Stimulated activated CD8-positive, alpha-beta memory T cell treated with anti-CD3 and anti-CD28 coated beads, Interleukin-12 subunit alpha, Interleukin-12 subunit beta, amount 100 ng/mL, for 24 hours (primary cell): Measurements from ENCODE around the gene ZNF718.
"Not testable (repeated sequence)": the region's sequence is repeated elsewhere in the genome, so short reads cannot be mapped to it uniquely, and the experiment has no call there.

ENCODE experiments used
- DNase-seq: peaks from one replicate; pipeline ENCODE4 v3.0.0-alpha.2; 2020; ENCODE audit errors: extremely low read depth

The ZNF718 gene

GRCh38 chr4:124275-125081 lies at the start of gene ZNF718:
Gene ZNF718 (plus strand): TSS chr4:124501. CDS start chr4:124671, 170 bp downstream.
- peak; percentile 77 for DNase-seq

GRCh38 chr4:85951-86350 lies 38.4 kb upstream of the ZNF718 start:
- no peak for DNase-seq

DNA sequence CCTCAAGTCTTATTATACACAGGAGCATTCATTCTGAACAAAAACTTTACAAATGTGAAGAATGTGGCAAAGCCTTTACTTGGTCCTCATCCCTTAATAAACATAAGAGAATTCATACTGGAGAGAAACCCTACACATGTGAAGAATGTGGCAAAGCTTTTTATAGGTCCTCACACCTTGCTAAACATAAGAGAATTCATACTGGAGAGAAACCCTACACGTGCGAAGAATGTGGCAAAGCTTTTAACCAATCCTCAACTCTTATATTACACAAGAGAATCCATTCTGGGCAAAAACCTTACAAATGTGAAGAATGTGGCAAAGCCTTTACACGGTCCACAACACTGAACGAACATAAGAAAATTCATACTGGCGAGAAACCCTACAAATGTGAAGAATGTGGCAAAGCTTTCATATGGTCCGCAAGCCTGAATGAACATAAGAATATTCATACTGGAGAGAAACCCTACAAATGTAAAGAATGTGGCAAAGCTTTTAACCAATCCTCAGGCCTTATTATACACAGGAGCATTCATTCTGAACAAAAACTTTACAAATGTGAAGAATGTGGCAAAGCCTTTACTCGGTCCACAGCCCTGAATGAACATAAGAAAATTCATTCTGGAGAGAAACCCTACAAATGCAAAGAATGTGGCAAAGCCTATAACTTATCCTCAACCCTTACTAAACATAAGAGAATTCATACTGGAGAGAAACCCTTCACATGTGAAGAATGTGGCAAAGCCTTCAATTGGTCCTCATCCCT lies 37.6 kb upstream of the ZNF718 start:
- DNase-seq, result not testable (repeated sequence)

DNA sequence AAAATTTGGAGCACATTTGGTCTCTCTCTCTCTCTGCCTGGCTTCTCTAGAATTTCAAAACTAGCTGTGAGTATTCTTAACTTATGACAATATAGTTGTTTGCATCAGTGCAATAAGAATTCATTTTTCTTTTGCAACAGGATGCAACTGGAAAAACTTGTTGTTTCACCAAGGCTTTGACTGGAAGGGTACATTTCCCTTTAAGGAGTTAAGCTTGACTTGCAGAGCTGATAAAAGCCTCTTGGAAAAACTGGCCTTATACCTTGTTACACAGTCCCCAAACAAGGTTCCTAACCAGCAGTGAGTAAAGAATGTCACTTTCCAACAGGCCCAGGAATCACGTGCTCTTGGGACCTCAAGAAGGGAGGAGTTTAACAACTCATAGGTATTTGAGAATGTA lies 25.9 kb upstream of the ZNF718 start:
- no peak for DNase-seq

- no peak for DNase-seq
Measured at GRCh38 chr4:99863-100262, 24.4 kb upstream of the ZNF718 start.

DNA sequence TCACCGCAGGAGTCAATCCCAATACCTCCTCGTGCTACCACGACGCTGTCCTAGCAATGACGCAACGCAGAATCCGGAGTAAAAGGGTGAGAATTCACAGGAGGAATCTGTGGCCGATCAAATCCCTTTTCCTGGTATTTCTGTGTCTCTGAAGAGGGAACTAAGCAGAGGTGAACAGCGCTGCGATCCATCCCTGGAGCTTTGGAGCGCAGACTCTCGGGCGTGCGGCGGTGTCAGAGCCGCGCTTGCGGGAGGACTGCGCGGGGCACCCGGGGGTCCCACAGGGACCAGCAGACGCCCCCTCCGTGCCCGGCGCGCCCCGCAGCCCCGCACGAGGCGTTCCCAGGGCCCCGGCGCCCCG lies 17.2 kb upstream of the ZNF718 start:
- DNase-seq, result no peak

DNA sequence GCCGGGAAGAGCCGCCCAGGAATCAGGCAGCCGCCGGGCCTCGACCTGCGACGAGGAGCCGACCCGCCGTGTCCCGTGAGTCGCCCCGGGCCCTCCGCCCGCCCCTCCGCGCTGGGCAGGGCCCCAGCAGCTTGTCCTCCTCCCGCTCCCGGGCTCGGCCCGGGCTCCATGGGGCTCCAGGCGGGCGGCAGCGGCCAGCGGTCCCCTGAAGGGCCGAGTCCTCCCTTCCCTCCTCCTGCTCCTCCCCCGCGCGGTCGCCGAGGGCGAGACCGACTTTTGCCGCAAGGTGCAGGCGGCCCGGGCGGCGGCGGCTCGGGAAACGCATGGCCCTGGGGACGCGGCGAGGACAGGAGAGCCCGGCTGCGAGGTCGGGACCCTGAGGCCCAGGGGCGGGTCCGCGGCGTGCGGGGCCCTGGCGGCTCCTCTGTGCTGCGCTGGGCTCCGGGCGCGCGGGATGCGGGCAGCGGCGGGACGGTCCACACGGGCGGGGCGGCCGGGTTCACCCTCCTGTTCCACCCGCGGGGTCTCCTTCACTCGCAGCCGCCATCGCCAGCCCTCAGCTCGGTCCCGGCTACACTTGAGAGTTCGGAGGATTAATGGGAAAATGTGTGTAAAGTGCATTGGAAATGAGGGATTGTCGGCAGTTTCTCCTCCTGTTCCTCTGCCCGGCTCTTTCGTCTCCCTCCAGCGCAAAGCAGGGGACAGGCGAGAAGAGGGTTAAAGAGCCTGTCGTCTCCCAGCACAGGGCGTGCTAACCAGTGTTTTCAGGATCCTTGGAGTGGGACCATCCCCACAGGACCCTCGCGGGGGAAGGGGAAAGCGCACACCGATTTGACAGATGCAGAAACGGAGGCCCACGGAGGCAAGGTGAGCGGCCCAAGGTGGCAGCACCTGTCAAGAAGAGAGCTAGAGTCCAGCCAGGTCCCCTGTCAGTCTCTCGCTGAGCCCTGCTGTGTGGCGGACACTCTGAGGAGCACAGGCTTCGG lies 16.6 kb upstream of the ZNF718 start:
- DNase-seq, result no peak

- DNase-seq, result no peak
Measured at GRCh38 chr4:112771-113170, 11.5 kb upstream of the ZNF718 start.

- no peak for DNase-seq
Measured at GRCh38 chr4:113732-114131, 10.6 kb upstream of the ZNF718 start.

- no peak for DNase-seq
Measured at GRCh38 chr4:114149-114548, 10.2 kb upstream of the ZNF718 start.

- DNase-seq, result no peak
Measured at GRCh38 chr4:116499-116898, 7.8 kb upstream of the ZNF718 start.

DNA sequence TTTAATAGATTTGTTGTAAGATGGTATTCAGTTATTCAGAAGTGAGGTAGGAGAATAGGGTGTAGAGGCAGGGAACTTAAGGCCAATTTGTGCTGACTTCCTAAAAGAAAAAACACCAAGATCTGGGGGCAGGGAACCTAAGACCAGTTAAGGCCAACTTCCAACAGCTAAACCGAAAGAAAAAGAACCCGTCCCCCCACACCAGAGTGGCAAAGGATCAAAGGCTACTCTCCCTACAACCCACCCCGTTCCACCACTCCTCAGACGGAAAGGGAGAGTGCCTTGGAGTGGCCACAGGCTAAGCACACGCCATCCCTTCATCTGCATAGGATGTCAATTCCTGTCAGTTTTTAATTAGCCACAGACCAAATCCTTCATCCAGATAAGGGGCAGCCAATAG lies 3.7 kb upstream of the ZNF718 start:
- DNase-seq, result no peak

DNA sequence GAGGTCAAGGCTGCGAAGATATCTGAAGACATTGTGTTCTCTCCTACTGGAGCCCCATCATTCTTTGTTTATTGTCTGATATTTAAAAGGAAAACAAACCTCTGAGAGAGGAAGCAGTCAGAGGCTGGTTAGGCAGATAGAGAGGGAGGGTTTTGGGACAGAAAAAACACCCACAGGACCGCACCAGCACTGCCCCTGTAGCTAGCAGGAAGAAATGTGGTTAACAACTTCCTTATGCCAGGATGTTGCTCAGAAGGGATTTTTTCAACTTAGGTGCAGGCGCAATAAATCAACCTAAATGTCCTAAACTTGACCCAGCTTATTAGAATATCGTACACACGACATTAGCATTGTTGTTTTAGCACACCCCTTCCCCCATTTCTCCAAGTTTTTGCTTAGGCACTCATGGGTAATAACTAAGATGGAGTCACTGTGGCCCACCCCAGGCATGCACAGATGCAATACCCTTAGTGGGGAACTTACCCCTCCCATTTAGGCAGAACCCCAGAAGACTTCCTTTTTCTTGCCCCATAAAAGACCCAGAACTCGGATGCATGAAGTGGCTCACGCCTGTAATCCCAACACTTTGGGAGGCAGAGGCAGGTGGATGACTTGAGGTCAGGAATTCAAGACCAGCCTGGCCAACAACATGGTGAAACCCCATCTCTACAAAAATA lies 2.8 kb upstream of the ZNF718 start:
- DNase-seq, result no peak

GRCh38 chr4:123922-124274 lies 403 bp upstream of the ZNF718 start:
- not testable (repeated sequence) for DNase-seq

DNA sequence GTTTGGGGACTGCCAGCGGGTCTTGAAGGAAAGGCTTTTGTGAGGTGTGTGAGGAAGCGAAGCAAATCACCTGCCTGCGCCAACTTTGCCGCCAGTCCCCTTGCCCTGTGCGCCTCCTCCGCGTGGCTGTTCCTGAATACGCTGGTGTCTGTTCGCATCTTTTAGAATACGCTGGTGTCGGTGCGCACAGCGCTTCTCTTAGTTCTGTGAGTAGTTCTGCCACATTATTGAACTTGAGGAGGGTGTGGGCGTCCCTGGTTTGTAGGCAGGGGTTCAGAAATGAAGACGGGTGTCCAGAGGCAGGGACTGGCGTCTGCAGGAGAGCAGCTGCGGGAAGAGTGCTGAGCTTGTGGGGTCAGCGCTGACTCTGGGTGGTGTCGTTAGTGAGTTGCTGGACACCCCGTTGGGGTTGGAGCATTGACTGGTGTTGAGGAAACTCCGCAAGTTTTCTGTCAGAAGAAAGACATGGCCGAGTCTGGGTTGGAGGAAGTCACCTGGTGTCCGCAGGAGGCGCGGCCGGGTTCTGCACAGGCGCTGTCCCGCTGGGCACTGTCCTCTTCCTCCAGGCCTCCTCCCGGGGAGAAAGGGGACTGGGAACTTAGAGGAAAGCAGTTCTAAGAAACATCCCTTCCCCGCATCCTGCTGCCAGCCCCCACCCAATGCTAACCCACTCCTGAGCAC lies 930 bp downstream of the ZNF718 start:
- DNase-seq, result no peak

DNA sequence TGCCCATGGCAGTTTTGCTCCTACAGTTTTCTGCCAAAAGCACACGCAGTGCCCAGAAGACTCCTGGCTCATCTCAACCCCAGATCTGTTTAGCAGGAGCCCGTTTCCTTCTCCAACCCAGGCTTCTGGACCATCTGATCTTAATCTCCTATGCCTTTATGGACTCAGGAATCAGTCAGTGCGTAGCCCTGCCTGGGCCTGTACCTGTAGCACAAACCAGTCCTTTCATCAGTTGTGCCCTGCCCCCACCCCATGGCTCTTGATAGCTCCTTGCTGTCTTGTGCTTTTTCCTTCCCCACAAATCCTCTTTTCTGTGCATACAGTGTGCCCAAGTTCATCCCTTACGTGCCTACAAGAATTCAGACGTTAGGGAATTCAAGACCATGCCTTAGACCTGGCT lies 1.5 kb downstream of the ZNF718 start:
- DNase-seq, result no peak

DNA sequence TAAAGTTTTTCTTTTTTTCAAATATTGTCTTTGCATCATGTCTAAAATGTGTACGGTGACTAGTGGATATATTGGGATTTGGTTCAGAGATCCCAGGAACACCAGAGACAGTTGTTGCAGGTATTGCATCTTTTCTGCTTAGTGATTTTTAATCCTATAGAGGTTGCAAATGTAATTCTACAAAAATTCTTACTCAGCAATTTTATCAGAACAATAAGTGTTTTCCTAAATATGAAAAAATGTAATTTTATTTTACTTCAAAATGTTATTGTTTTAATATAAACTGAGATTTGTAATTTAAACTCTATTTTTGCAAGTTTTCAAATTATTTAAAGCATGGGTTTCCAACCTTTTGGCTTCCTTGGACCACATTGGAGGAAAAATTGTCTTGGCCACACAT lies 8.2 kb downstream of the ZNF718 start:
- no peak for DNase-seq

- DNase-seq, result no peak
Measured at GRCh38 chr4:138935-139334, 14.6 kb downstream of the ZNF718 start.

- no peak for DNase-seq
Measured at GRCh38 chr4:139691-140090, 15.4 kb downstream of the ZNF718 start.

DNA sequence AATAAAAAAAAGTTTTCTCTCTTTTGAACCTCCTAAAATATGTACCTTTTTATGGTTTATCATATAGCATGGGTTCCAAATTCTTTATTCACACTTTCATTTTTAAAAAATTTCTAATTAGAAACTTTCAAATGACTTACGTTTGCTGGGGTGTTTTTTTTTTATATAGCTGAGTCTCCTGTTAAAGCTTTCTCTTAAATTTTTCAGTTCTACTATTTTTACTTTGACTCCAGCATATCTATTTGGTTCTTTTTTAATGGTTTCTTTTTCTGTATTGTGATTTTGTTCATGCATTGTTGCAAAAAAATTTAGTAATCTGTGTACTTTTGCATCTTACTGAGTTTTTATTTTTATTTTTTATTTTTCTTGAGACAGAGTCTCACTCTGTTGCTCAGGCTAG lies 22.3 kb downstream of the ZNF718 start:
- DNase-seq, result no peak

- no peak for DNase-seq
Measured at GRCh38 chr4:147233-147632, 22.9 kb downstream of the ZNF718 start.
